ENCODE data around the gene OSGEP. TPM values are rescaled to one million over a fixed set of nuclear protein-coding genes. Genes with fewer than 3 reads are reported as not detected.

OSGEP gene
- total RNA-seq, 1 donor from 2014 or later = 66.0 TPM

DNA sequence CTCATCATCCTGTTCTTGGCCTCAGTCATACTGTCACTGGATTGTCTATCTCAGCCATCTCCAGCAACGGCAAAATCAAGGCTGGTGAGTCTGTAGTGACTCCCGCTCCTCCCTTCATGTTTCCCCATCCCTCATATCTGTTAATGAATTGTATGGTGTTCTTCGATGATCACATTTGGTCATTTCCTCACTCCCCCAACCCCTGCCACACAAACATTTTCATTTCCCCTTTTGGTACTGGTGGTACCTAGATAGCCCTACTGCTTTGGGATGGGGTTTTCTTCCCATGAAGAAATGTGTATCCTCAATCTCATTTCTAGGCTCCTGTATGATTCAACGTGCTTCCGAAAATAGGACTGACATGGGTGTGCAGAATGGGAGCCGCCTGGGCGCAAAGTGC is 15.9 kb downstream of the OSGEP start:
- Mint-ChIP-seq H3K4me1 (ENCODE audit: low read depth) (peaks cover 15% of the 10 kb centered on the region), H3K27ac (no peak overlapping the region), H3K36me3 (ENCODE audit: low read depth) (no peaks in the 10 kb centered on the region), H3K9me3 (no peaks in the 10 kb centered on the region), H3K4me3 (ENCODE audit: low read depth) (no peak overlapping the region), H3K27me3 (ENCODE audit: low read depth) (no peaks in the 10 kb centered on the region)
- intact Hi-C loops (cut with micrococcal nuclease) = no loop called here
- no peak for DNase-seq (ENCODE audit: low spot score)

DNA sequence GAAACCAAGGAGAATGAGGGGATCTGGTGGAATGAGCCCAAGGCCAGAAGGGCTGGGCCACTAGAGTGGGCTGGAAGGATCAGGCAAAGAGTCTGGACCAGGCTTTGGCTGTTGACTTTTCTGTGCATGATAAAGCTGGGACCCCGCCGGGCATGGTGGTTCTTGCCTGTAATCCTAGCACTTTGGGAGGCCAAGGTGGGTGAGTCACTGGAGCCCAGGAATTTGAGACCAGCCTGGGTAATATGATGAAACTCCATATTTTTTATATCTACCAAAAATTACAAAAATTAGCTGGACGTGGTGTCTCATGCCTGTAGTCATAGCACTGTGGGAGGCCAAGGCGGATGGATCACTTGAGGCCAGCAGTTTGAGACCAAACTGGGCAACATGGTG is 18.3 kb downstream of the OSGEP start:
- Mint-ChIP-seq H3K27ac (no peak overlapping the region), H3K27me3 (ENCODE audit: low read depth) (no peaks in the 10 kb centered on the region), H3K9me3 (no peaks in the 10 kb centered on the region), H3K4me3 (ENCODE audit: low read depth) (no peak overlapping the region), H3K4me1 (ENCODE audit: low read depth) (peaks cover 11% of the 10 kb centered on the region), H3K36me3 (ENCODE audit: low read depth) (no peaks in the 10 kb centered on the region)
- no peak for DNase-seq (ENCODE audit: low spot score)
- intact Hi-C loops (cut with micrococcal nuclease) = no loop called here

DNA sequence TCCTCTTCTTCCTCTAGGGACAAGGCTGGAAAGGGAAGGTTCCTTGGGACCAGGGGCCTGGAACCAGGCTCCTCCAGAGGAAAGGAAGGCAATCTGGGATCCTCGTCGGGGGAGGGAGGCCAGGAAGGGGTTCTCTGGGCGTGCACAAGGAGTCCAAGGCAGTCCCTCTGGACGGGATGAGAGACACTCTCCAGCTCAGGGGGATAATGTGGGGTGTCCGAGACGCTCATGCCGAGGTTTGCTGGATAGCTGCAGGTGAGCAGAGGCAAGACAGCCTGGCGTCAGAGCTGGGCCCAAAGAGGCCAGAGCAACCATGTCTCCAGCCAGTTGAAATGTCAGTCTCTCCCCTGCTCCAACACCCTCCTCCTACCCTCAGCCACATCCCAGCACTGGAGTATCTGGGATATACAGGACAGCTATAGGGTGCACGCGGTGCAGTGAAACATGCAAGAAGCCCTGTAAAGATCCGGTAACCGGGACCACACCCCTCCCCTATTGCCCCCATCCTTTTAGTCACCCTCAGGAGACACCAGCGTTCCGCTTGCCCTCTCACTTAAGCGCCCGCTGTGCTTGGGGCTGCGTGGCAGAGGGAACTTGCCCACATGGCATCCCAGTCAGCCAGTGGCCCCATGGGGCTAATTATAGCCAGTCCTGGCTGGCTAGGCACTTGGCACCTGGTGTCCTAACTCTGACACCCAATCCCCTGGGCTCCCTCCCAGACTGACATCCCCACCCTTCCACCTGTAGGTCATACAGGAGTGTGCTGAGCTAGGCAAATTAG is 18.8 kb downstream of the OSGEP start, which contains the start of gene KLHL33:
KLHL33 (minus strand) TSS at position 585 of the 781 bp plus-strand sequence; CDS start at position 230, 355 bp downstream.
- intact Hi-C loops (cut with micrococcal nuclease) = no loop called here
- Mint-ChIP-seq H3K4me1 (ENCODE audit: low read depth) (peaks cover 5% of the 10 kb centered on the region), H3K27ac (no peak within 1 kb of the TSS), H3K36me3 (ENCODE audit: low read depth) (no peaks in the 10 kb centered on the region), H3K9me3 (no peaks in the 10 kb centered on the region), H3K4me3 (ENCODE audit: low read depth) (no peak within 1 kb of the TSS), H3K27me3 (ENCODE audit: low read depth) (no peaks in the 10 kb centered on the region)
- DNase-seq (ENCODE audit: low spot score) = no peak

DNA sequence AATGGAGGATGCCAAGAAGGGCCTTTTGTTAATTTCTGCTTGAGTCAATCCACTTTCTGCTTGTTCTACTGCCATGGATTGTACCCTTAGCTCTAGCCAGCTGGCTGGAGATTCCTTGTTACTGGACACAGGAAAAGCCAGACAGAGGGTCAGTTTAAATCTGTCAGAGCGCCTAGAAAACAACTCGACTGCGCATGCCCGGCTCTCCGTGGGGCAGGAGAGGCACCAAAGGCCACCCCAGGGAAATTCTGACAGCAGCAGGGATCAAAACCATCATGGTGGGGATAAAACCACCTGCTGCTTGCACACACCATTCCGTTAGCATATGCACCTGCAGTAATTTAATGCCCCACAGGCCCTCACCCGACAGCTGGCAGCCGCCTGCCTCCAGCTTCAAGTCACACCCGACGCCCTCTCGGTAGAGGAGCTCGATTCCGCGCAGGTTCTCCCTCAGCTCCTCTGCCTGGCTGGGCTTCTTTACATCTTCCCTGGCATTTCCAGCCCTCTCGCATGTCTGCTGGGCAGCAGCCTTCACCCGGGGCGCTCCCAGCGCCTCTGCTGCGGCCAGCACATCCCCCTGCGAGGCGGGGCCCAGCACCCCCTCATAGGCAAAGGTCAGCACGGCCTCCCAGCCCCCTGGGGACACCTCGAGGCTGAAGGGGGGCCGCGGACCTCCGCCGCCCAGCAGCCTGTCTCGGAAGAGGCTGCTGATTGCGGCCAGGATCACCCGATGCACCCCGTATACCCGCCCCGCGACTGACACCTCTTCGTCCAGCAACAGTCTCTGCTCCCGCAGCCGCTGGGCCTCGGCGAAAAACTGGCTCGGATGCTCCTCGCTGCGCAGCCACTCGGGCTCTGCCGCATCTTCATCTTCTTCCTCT is 19.7 kb downstream of the OSGEP start:
- no peak for DNase-seq (ENCODE audit: low spot score)
- no peaks in the 10 kb centered on the region for H3K27me3 Mint-ChIP-seq (ENCODE audit: low read depth)
- H3K9me3 Mint-ChIP-seq = no peaks in the 10 kb centered on the region
- no peak overlapping the region for H3K4me3 Mint-ChIP-seq (ENCODE audit: low read depth)
- H3K36me3 Mint-ChIP-seq (ENCODE audit: low read depth) = no peaks in the 10 kb centered on the region
- H3K27ac Mint-ChIP-seq = no peak overlapping the region
- intact Hi-C loops (cut with micrococcal nuclease) = no loop called here
- no peaks in the 10 kb centered on the region for H3K4me1 Mint-ChIP-seq (ENCODE audit: low read depth)

- Mint-ChIP-seq H3K27ac (no peak overlapping the region), H3K27me3 (ENCODE audit: low read depth) (no peaks in the 10 kb centered on the region), H3K36me3 (ENCODE audit: low read depth) (no peaks in the 10 kb centered on the region), H3K9me3 (no peaks in the 10 kb centered on the region), H3K4me3 (ENCODE audit: low read depth) (no peak overlapping the region), H3K4me1 (ENCODE audit: low read depth) (peaks cover 21% of the 10 kb centered on the region)
- intact Hi-C loops (cut with micrococcal nuclease) = loop anchor here (2.0 kb wide), 1 partner anchor 15 kb away; no protein-coding TSS in a partner anchor
- DNase-seq (ENCODE audit: low spot score) = no peak
These were observed 24.6 kb downstream of the OSGEP start for GRCh38 chr14:20429801-20430669.

DNA sequence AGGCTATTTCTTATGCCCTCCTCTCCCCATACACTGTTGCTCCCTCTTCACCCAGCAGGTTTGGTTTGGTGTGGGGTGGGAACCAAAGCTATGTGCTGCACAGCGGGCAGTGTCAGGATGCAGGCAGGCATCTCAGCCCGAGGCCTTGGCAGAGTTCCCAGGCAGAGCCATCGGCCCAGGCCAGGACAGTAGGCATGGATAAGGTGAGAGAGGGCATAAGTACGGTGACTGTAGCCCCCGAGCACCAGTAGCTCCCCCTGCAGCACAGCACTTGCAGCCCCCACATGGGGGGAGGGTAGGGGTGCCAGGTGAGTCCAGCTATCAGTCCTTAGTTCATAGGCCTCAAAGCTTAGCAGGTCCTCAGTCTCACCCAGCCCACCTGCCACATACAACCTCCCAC is 25.8 kb downstream of the OSGEP start:
- H3K27ac Mint-ChIP-seq = no peak overlapping the region

GRCh38 chr14:20428010-20428365 is 26.6 kb downstream of the OSGEP start:
- peaks cover 21% of the 10 kb centered on the region for H3K4me1 Mint-ChIP-seq (ENCODE audit: low read depth)
- no peaks in the 10 kb centered on the region for H3K9me3 Mint-ChIP-seq
- H3K4me3 Mint-ChIP-seq (ENCODE audit: low read depth) = peak overlapping the region; percentile 20
- intact Hi-C loops (cut with micrococcal nuclease) = loop anchor here (2.0 kb wide), 1 partner anchor 13 kb away; no protein-coding TSS in a partner anchor
- H3K27ac Mint-ChIP-seq = peak overlapping the region; percentile 81
- H3K27me3 Mint-ChIP-seq (ENCODE audit: low read depth) = no peaks in the 10 kb centered on the region
- DNase-seq (ENCODE audit: low spot score) = no peak
- H3K36me3 Mint-ChIP-seq (ENCODE audit: low read depth) = no peaks in the 10 kb centered on the region

More for the DNA sequence above, 25.8 kb downstream of the OSGEP start:
- peaks cover 21% of the 10 kb centered on the region for H3K4me1 Mint-ChIP-seq (ENCODE audit: low read depth)
- no peaks in the 10 kb centered on the region for H3K27me3 Mint-ChIP-seq (ENCODE audit: low read depth)
- DNase-seq (ENCODE audit: low spot score) = no peak
- H3K36me3 Mint-ChIP-seq (ENCODE audit: low read depth) = no peaks in the 10 kb centered on the region
- no peak overlapping the region for H3K4me3 Mint-ChIP-seq (ENCODE audit: low read depth)
- H3K9me3 Mint-ChIP-seq = no peaks in the 10 kb centered on the region
- intact Hi-C loops (cut with micrococcal nuclease) = loop anchor here (2.0 kb wide), 1 partner anchor 14 kb away; no protein-coding TSS in a partner anchor

DNA sequence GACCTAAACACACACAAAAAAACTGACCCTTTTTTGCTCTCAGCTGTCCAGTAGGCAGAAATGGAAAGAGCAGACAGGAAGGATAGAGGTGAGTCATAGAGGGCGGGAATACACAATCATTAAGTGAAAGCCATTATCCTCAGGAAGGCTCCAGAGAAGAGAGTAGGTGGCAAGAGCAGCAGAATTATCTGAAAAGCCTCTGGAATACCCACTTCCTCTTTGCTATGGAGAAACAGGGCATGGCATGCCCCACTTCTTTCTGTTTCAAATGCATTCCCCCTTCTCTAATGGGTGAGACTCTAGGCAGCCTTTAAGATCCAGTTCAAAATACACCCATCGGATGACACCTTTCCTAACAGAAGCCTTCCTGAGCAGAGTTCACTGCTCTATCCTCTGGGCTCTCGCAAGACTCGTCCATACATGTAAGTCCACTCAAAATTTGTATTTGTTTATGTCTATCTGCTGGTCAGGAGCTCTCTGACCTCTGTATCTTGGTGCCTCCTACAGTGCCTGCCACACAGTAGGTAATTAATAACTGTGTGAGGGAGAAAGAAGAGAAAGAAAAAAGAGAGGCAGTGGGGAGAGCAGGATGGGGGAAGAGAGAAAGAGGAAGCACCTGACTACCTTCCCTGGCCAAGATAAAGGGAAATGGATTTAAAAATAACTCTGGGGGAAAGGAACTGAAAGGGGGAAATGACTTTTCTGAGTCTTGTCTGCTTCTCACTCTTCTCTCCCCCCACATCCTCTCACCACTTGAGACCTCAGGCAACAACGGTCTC is 27.2 kb downstream of the OSGEP start:
- peak overlapping the region; percentile 27 for H3K4me3 Mint-ChIP-seq (ENCODE audit: low read depth)

GRCh38 chr14:20424851-20425250 is 29.8 kb downstream of the OSGEP start:
- intact Hi-C loops (cut with micrococcal nuclease) = no loop called here
- Mint-ChIP-seq H3K4me3 (ENCODE audit: low read depth) (no peak overlapping the region), H3K27me3 (ENCODE audit: low read depth) (no peaks in the 10 kb centered on the region), H3K36me3 (ENCODE audit: low read depth) (no peaks in the 10 kb centered on the region), H3K9me3 (no peaks in the 10 kb centered on the region), H3K4me1 (ENCODE audit: low read depth) (peaks cover 21% of the 10 kb centered on the region), H3K27ac (no peak overlapping the region)
- no peak for DNase-seq (ENCODE audit: low spot score)

More for the DNA sequence above, 27.2 kb downstream of the OSGEP start:
- intact Hi-C loops (cut with micrococcal nuclease) = loop anchor here (2.0 kb wide), 1 partner anchor 13 kb away; no protein-coding TSS in a partner anchor
- no peaks in the 10 kb centered on the region for H3K36me3 Mint-ChIP-seq (ENCODE audit: low read depth)
- no peaks in the 10 kb centered on the region for H3K9me3 Mint-ChIP-seq
- no peaks in the 10 kb centered on the region for H3K27me3 Mint-ChIP-seq (ENCODE audit: low read depth)
- H3K27ac Mint-ChIP-seq = peak overlapping the region; percentile 81
- H3K4me1 Mint-ChIP-seq (ENCODE audit: low read depth) = peaks cover 21% of the 10 kb centered on the region
- no peak for DNase-seq (ENCODE audit: low spot score)

DNA sequence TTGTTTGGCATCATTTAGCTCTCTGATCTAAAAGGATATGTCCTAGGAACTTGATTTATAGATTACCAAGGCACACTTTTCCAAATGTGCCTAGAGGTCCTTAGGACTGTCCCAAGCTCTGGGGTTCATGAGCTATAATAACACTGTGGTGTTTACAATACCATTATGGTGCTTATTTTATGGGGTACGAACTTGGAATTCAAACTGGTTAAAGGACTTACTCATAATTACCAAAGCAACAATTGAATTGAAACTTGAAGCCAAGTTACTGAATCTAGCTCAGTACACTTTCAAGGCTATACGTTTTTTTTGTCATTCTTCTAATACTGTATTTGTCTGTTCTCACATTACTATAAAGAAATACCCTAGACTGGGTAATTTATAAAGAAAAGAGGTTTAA is 31.7 kb downstream of the OSGEP start:
- Mint-ChIP-seq H3K9me3 (no peaks in the 10 kb centered on the region), H3K27me3 (ENCODE audit: low read depth) (no peaks in the 10 kb centered on the region), H3K4me3 (ENCODE audit: low read depth) (no peak overlapping the region), H3K27ac (no peak overlapping the region), H3K36me3 (ENCODE audit: low read depth) (no peaks in the 10 kb centered on the region), H3K4me1 (ENCODE audit: low read depth) (peaks cover 12% of the 10 kb centered on the region)
- intact Hi-C loops (cut with micrococcal nuclease) = no loop called here
- DNase-seq (ENCODE audit: low spot score) = no peak

DNA sequence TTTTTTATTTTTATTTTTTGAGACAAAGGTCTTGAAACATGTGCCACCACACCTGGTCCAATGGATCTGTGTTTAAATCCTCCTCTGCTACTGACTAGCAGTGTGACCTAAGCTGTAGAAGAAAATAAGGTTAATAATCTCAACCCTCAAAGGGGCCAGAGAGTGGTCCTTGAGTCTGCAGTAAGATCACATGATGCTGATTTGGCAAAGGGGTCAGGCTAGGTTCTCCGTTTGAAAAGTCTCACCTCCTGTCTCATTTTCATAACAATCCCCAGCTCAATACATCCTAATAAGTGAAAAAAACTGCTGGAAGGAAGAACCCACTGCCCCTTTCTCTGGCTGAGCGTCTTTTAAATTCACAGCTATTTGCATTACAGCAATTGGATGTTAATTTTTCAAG is 33.3 kb downstream of the OSGEP start:
- no peaks in the 10 kb centered on the region for H3K9me3 Mint-ChIP-seq
- H3K27ac Mint-ChIP-seq = no peak overlapping the region
- peaks cover 4% of the 10 kb centered on the region for H3K4me1 Mint-ChIP-seq (ENCODE audit: low read depth)
- no peak overlapping the region for H3K4me3 Mint-ChIP-seq (ENCODE audit: low read depth)
- DNase-seq (ENCODE audit: low spot score) = no peak
- no peaks in the 10 kb centered on the region for H3K36me3 Mint-ChIP-seq (ENCODE audit: low read depth)
- no peaks in the 10 kb centered on the region for H3K27me3 Mint-ChIP-seq (ENCODE audit: low read depth)
- intact Hi-C loops (cut with micrococcal nuclease) = no loop called here

All from activated T-helper 2 cell treated with anti-CD3 and anti-CD28 coated beads, Interferon-gamma antibody, Interleukin-2, Interleukin-4, amounts not matched to agents 10 μg/mL and 5 μg/mL and 100 μg/mL, durations not matched to agents 14 hours and 24 hours and 36 hours (primary cell).